ENCODE measurements around the gene NEDD9.

The NEDD9 gene

GRCh38 chr6:11232193-11232769 lies at the start of gene NEDD9:
Gene NEDD9, minus strand, starts transcription at chr6:11232668. Its CDS starts 153 bp downstream, at chr6:11232515.
- DNase-seq (peak; percentile 90 to 93), ATAC-seq (peak; percentile 99)
- H3K27me3 Mint-ChIP-seq, result no peaks in the 10 kb centered on the region
- peak within 1 kb of the TSS; percentile 83 to 86 for H3K4me3 Mint-ChIP-seq
- peak within 1 kb of the TSS; percentile 89 to 91 for H3K27ac Mint-ChIP-seq
- H3K4me1 Mint-ChIP-seq, result peaks cover 64% of the 10 kb centered on the region
- H3K9me3 Mint-ChIP-seq, result no peaks in the 10 kb centered on the region

- no peak for DNase-seq
- ATAC-seq, result no peak
- no peak overlapping the region for H3K4me3 Mint-ChIP-seq
- peaks cover 21% of the 10 kb centered on the region for H3K4me1 Mint-ChIP-seq
- no peaks in the 10 kb centered on the region for H3K9me3 Mint-ChIP-seq
- no peaks in the 10 kb centered on the region for H3K27me3 Mint-ChIP-seq
- no peak overlapping the region for H3K27ac Mint-ChIP-seq
These were observed 49.8 kb upstream of the NEDD9 start for GRCh38 chr6:11282245-11282644.

GRCh38 chr6:11280394-11280793 lies 47.9 kb upstream of the NEDD9 start:
- no peak for DNase-seq
- Mint-ChIP-seq H3K9me3 (no peaks in the 10 kb centered on the region), H3K27me3 (no peaks in the 10 kb centered on the region), H3K4me1 (peaks cover 39% of the 10 kb centered on the region), H3K4me3 (no peak overlapping the region), H3K27ac (peak overlapping the region in 1 of 2 donors; percentile 42)
- no peak for ATAC-seq

GRCh38 chr6:11279284-11279689 lies 46.8 kb upstream of the NEDD9 start:
- Mint-ChIP-seq H3K4me3 (no peak overlapping the region), H3K27ac (peak overlapping the region in 1 of 2 donors; percentile 23), H3K27me3 (no peaks in the 10 kb centered on the region), H3K9me3 (no peaks in the 10 kb centered on the region), H3K4me1 (peaks cover 40% of the 10 kb centered on the region)
- DNase-seq (no peak), ATAC-seq (no peak)

- Mint-ChIP-seq H3K4me1 (peaks cover 40% of the 10 kb centered on the region), H3K27ac (peak overlapping the region; percentile 89), H3K9me3 (no peaks in the 10 kb centered on the region), H3K27me3 (no peaks in the 10 kb centered on the region), H3K4me3 (peak overlapping the region; percentile 21 to 42)
- ATAC-seq, result peak; percentile 87
- peak in 1 of 2 donors; percentile 26 for DNase-seq
These were observed 45.7 kb upstream of the NEDD9 start for GRCh38 chr6:11278207-11278559.

GRCh38 chr6:11277275-11278206 lies 45.1 kb upstream of the NEDD9 start:
- Mint-ChIP-seq H3K9me3 (no peaks in the 10 kb centered on the region), H3K4me3 (peak overlapping the region; percentile 38 to 42), H3K4me1 (peaks cover 40% of the 10 kb centered on the region), H3K27ac (peak overlapping the region; percentile 89), H3K27me3 (no peaks in the 10 kb centered on the region)
- ATAC-seq (peak; percentile 73), DNase-seq (peak in 1 of 2 donors; percentile 19)

- Mint-ChIP-seq H3K4me3 (peak overlapping the region in 1 of 2 donors; percentile 38), H3K9me3 (no peaks in the 10 kb centered on the region), H3K27me3 (no peaks in the 10 kb centered on the region), H3K27ac (no peak overlapping the region), H3K4me1 (peaks cover 40% of the 10 kb centered on the region)
- no peak for DNase-seq
- ATAC-seq, result no peak
These were observed 44.4 kb upstream of the NEDD9 start for GRCh38 chr6:11276911-11277274.

GRCh38 chr6:11276228-11276627 lies 43.8 kb upstream of the NEDD9 start:
- Mint-ChIP-seq H3K4me3 (peak overlapping the region in 1 of 2 donors; percentile 35), H3K4me1 (peaks cover 40% of the 10 kb centered on the region), H3K27ac (no peak overlapping the region), H3K27me3 (no peaks in the 10 kb centered on the region), H3K9me3 (no peaks in the 10 kb centered on the region)
- no peak for ATAC-seq
- no peak for DNase-seq

- H3K27me3 Mint-ChIP-seq, result no peaks in the 10 kb centered on the region
- H3K4me3 Mint-ChIP-seq, result peak overlapping the region in 1 of 2 donors; percentile 27
- no peaks in the 10 kb centered on the region for H3K9me3 Mint-ChIP-seq
- ATAC-seq (peak; percentile 70), DNase-seq (peak in 1 of 2 donors; percentile 18)
- H3K4me1 Mint-ChIP-seq, result peaks cover 40% of the 10 kb centered on the region
- H3K27ac Mint-ChIP-seq, result peak overlapping the region in 1 of 2 donors; percentile 29
These were observed 43.1 kb upstream of the NEDD9 start for GRCh38 chr6:11275598-11275997.

- no peaks in the 10 kb centered on the region for H3K27me3 Mint-ChIP-seq
- H3K4me1 Mint-ChIP-seq, result peaks cover 37% of the 10 kb centered on the region
- ATAC-seq, result no peak
- no peak overlapping the region for H3K4me3 Mint-ChIP-seq
- no peaks in the 10 kb centered on the region for H3K9me3 Mint-ChIP-seq
- DNase-seq, result no peak
- H3K27ac Mint-ChIP-seq, result no peak overlapping the region
These were observed 41.1 kb upstream of the NEDD9 start for GRCh38 chr6:11273406-11274065.

- no peak overlapping the region for H3K27ac Mint-ChIP-seq
- H3K4me1 Mint-ChIP-seq, result peaks cover 29% of the 10 kb centered on the region
- DNase-seq (no peak), ATAC-seq (no peak)
- H3K4me3 Mint-ChIP-seq, result no peak overlapping the region
- H3K27me3 Mint-ChIP-seq, result no peaks in the 10 kb centered on the region
- H3K9me3 Mint-ChIP-seq, result no peaks in the 10 kb centered on the region
These were observed 40.2 kb upstream of the NEDD9 start for GRCh38 chr6:11272491-11273192.

GRCh38 chr6:11271228-11272020 lies 39.0 kb upstream of the NEDD9 start:
- ATAC-seq (no peak), DNase-seq (no peak)
- Mint-ChIP-seq H3K27ac (no peak overlapping the region), H3K27me3 (no peaks in the 10 kb centered on the region), H3K9me3 (no peaks in the 10 kb centered on the region), H3K4me1 (peaks cover 18% of the 10 kb centered on the region), H3K4me3 (no peak overlapping the region)

GRCh38 chr6:11270030-11271027 lies 37.9 kb upstream of the NEDD9 start:
- no peaks in the 10 kb centered on the region for H3K27me3 Mint-ChIP-seq
- no peaks in the 10 kb centered on the region for H3K9me3 Mint-ChIP-seq
- ATAC-seq (no peak), DNase-seq (no peak)
- H3K4me3 Mint-ChIP-seq, result no peak overlapping the region
- peak overlapping the region in 1 of 2 donors; percentile 73 for H3K27ac Mint-ChIP-seq
- peaks cover 7% of the 10 kb centered on the region for H3K4me1 Mint-ChIP-seq

GRCh38 chr6:11268978-11269377 lies 36.5 kb upstream of the NEDD9 start:
- no peak for DNase-seq
- Mint-ChIP-seq H3K27me3 (no peaks in the 10 kb centered on the region), H3K4me1 (peaks cover 8% of the 10 kb centered on the region), H3K4me3 (no peak overlapping the region), H3K27ac (no peak overlapping the region), H3K9me3 (no peaks in the 10 kb centered on the region)
- no peak for ATAC-seq
